Measurements from ENCODE around the gene MOB3A. TPM values are rescaled to one million over a fixed set of nuclear protein-coding genes. Genes with fewer than 3 reads are reported as not detected.

Gene MOB3A
- polyA plus RNA-seq, 1 of the 3 experiments (the other 2 are of a cell fraction) = 24.1 TPM

DNA sequence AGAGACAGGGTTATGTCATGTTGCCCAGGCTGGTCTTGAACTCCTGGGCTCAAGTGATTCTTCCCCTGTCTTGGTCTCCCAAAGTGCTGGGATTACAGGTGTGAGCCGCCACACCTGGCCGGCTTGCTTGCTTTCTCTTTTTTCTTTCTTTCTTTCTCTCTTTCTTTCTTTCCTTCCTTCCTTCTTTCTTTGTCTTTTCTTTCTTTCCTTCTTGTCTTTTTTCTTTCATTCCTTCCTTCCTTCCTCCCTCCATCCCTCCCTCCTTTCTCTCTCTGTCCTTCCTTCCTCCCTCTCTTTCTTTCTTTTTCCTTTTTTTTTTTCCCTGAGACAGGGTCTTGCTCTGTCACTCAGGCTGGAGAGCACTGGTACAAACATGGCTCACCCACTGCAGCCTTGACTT is 73.8 kb downstream of the MOB3A start:
- Histone ChIP-seq H4K20me1 (ENCODE audit: insufficient read depth) (no peaks in the 10 kb centered on the region), H3K9ac (no peak overlapping the region), H3K79me2 (ENCODE audit: insufficient read depth) (no peaks in the 10 kb centered on the region), H3K36me3 (replicated peaks in 1 of 2; ENCODE audit: control insufficient read depth in 1 of 2, insufficient read depth in 2 of 2, low read length in 1 of 2) (no peaks in the 10 kb centered on the region), H3K4me2 (no peak overlapping the region), H3F3A (replicated peaks; ENCODE audit: insufficient read depth) (peaks cover 6% of the 10 kb centered on the region), H3K27ac (ENCODE audit: low read depth in 2 of 2, low read length in 1 of 2) (no peak overlapping the region), H3K4me1 (ENCODE audit: control insufficient read depth in 1 of 2, insufficient read depth in 2 of 2, low read depth in 1 of 2, low read length in 1 of 2) (peaks cover 0 to 4% of the 10 kb centered on the region in 2 experiments; a peak in 1 of 4 replicates), H3K9me3 (no peaks in the 10 kb centered on the region), H3K4me3 (ENCODE audit: low read depth in 2 of 2, low read length in 1 of 2) (no peak overlapping the region), H3K27me3 (ENCODE audit: insufficient read depth) (no peaks in the 10 kb centered on the region), H2AFZ (ENCODE audit: low read depth) (no peak overlapping the region), H3K9me2 (no peaks in the 10 kb centered on the region)
- TF ChIP-seq TEAD4 (IDR thresholded peaks at IDR 0.05; ENCODE audit: borderline replicate concordance, insufficient read depth) = no peak
- TF ChIP-seq, protein P1, sequence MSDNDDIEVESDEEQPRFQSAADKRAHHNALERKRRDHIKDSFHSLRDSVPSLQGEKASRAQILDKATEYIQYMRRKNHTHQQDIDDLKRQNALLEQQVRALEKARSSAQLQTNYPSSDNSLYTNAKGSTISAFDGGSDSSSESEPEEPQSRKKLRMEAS (IDR thresholded peaks at IDR 0.05; ENCODE audit: low read depth) = no peak
- TF ChIP-seq, protein P2, sequence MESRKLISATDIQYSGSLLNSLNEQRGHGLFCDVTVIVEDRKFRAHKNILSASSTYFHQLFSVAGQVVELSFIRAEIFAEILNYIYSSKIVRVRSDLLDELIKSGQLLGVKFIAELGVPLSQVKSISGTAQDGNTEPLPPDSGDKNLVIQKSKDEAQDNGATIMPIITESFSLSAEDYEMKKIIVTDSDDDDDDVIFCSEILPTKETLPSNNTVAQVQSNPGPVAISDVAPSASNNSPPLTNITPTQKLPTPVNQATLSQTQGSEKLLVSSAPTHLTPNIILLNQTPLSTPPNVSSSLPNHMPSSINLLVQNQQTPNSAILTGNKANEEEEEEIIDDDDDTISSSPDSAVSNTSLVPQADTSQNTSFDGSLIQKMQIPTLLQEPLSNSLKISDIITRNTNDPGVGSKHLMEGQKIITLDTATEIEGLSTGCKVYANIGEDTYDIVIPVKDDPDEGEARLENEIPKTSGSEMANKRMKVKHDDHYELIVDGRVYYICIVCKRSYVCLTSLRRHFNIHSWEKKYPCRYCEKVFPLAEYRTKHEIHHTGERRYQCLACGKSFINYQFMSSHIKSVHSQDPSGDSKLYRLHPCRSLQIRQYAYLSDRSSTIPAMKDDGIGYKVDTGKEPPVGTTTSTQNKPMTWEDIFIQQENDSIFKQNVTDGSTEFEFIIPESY (IDR thresholded peaks at IDR 0.05; ENCODE audit: borderline replicate concordance, low read depth) = no peak
- TF ChIP-seq SIN3A (IDR thresholded peaks at IDR 0.05; ENCODE audit: borderline replicate concordance, low read depth, low read length) = no peak
- TF ChIP-seq MXI1 (IDR thresholded peaks at IDR 0.05; ENCODE audit: low read depth, low read length) = no peak
- no peak for TF ChIP-seq EP300 (IDR thresholded peaks at IDR 0.05; ENCODE audit: borderline replicate concordance in 1 of 2, low read depth in 1 of 2, low read length in 1 of 2)
- TF ChIP-seq RAD21 (IDR thresholded peaks at IDR 0.05; ENCODE audit: low read length) = no peak
- TF ChIP-seq, protein P3, sequence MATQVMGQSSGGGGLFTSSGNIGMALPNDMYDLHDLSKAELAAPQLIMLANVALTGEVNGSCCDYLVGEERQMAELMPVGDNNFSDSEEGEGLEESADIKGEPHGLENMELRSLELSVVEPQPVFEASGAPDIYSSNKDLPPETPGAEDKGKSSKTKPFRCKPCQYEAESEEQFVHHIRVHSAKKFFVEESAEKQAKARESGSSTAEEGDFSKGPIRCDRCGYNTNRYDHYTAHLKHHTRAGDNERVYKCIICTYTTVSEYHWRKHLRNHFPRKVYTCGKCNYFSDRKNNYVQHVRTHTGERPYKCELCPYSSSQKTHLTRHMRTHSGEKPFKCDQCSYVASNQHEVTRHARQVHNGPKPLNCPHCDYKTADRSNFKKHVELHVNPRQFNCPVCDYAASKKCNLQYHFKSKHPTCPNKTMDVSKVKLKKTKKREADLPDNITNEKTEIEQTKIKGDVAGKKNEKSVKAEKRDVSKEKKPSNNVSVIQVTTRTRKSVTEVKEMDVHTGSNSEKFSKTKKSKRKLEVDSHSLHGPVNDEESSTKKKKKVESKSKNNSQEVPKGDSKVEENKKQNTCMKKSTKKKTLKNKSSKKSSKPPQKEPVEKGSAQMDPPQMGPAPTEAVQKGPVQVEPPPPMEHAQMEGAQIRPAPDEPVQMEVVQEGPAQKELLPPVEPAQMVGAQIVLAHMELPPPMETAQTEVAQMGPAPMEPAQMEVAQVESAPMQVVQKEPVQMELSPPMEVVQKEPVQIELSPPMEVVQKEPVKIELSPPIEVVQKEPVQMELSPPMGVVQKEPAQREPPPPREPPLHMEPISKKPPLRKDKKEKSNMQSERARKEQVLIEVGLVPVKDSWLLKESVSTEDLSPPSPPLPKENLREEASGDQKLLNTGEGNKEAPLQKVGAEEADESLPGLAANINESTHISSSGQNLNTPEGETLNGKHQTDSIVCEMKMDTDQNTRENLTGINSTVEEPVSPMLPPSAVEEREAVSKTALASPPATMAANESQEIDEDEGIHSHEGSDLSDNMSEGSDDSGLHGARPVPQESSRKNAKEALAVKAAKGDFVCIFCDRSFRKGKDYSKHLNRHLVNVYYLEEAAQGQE (IDR thresholded peaks at IDR 0.05; ENCODE audit: low read depth, low read length) = no peak
- TF ChIP-seq NRF1 (IDR thresholded peaks at IDR 0.05; ENCODE audit: low read depth, low read length) = no peak
- no peak for TF ChIP-seq FOXJ3 (CRISPR knock-in tag; IDR thresholded peaks at IDR 0.05)
- CTCF ChIA-PET = interaction anchor here (2.9 kb wide), 1 partner anchor 47 kb away, joined by 12 read pairs; no protein-coding TSS in a partner anchor
- POLR2A ChIA-PET = no interaction called here
- 95% methylated on average over 2 of the region's 2 CpGs for WGBS (ENCODE audit: low lambda C conversion rate)
- no peak for DNase-seq
